Adrenal gland (tissue), 12 donors: ENCODE measurements around the gene DFFB. TPM values are rescaled to one million over a fixed set of nuclear protein-coding genes. Genes with fewer than 3 reads are reported as not detected.

Experiments
- DNase-seq, 7 donors: peaks; one replicate each; pipeline ENCODE4 v3.0.0-alpha.2; 2019 to 2020
- H3K27ac ChIP-seq, 5 donors: fragments of 200-600 bp; sonication (generic) in 4 of 5; 1 replicate in 3 of 5; 2 replicates in 2 of 5; pipeline versions ENCODE4 v1.5.1 to v1.8.0; 2016 to 2020; ENCODE audit warnings: mild to moderate bottlenecking in 1 of 5
- H3K27me3 ChIP-seq: fragments of 200-600 bp; 2 replicates; pipeline ENCODE4 v1.8.0; 2021
- H3K36me3 ChIP-seq, 2 donors: fragments of 200-600 bp; replicated peaks in 1 of 2; 1 replicate in 1 of 2; 2 replicates in 1 of 2; pipeline versions ENCODE4 v1.5.1 to v1.8.0; 2018 to 2022
- H3K4me1 ChIP-seq, 2 donors: fragments of 200-600 bp; replicated peaks in 1 of 2; 1 replicate in 1 of 2; 2 replicates in 1 of 2; pipeline versions ENCODE4 v1.5.1 to v1.8.0; 2018 to 2021
- H3K4me3 ChIP-seq, 4 donors: fragments of 200-600 bp; sonication (generic) in 3 of 4; one replicate each; pipeline ENCODE4 v1.5.1; 2016 to 2018
- H3K9me3 ChIP-seq, 3 donors: fragments of 200-600 bp; sonication (generic) in 1 of 3; replicated peaks in 1 of 3; 1 replicate in 2 of 3; 2 replicates in 1 of 3; pipeline versions ENCODE4 v1.5.1 to v1.8.0; 2016 to 2021
- POLR2A ChIP-seq, 2 donors: fragments of 450-650 bp; IDR thresholded peaks; one replicate each; pipeline ENCODE4 v1.6.1; 2017; ENCODE audit warnings: antibody characterized with exemption in 2 of 2, mild to moderate bottlenecking in 2 of 2, moderate library complexity in 1 of 2
- WGBS, 4 donors: extraction: QIAGEN DNeasy Blood & Tissue Kit in 2 of 4; methylation state at CpG; one replicate each; pipeline versions ENCODE4 v1.1.5 to v1.1.7; 2013 to 2017; 5-methylcytosine and 5-hydroxymethylcytosine counted together
- intact Hi-C, 2 donors: fragments of 100-400 bp; cut with DNase I; formaldehyde crosslinking; loops; one replicate each; pipeline versions ENCODE4 v1.14.1 to v1.15.0; 2022 to 2023
- polyA plus RNA-seq, 3 donors: library from polyadenylated mRNA; stranded (reverse); fragments of 200-250 nt in 2 of 3; fragments of 350-450 nt in 1 of 3; fragmentation: Illumina TruSeq in 1 of 3; extraction: RNeasy Lipid Tissue Mini Kit (QIAGEN cat#74804) in 1 of 3; gene quantifications; one replicate each; pipeline ENCODE4 v1.2.3, GENCODE V29; 2013 to 2014
- total RNA-seq, 9 donors: library from RNA; depleted of rRNA in 4 of 9; stranded (reverse); fragments of >200 nt in 4 of 9; fragments of 120-200 nt in 1 of 9; fragmentation: NEBNext Ultra II Directional in 1 of 9; extraction: Animal tissue kit (Norgen Biotek cat#: 25700) in 1 of 9; gene quantifications; one replicate each; pipeline versions ENCODE4 v1.1.0 to v1.2.4, GENCODE V29; 2013 to 2023
- TF ChIP-seq, protein P1 (sequence below), 6 experiments: fragments of 450-650 bp in 4 of 6; fragments of 200-600 bp in 2 of 6; sonication (generic) in 1 of 6; IDR thresholded peaks; 1 replicate in 5 of 6; 2 replicates in 1 of 6; pipeline versions ENCODE4 v1.5.1 to v1.8.0; 2016 to 2021; ENCODE audit warnings: antibody characterized with exemption in 6 of 6, mild to moderate bottlenecking in 2 of 6, moderate library complexity in 1 of 6
- donor health status: healthy with polysubstance abuse.
- donor health status: Bipolar disorder and iron deficiency.
- donor health status: DM: yes; HTN: yes; CAD: no.
- donor health status: DM: no; HTN: no; CAD: no.
- donor health status: DM: no; HTN: no; CAD: no.
- donor health status: DM: yes; HTN: yes; CAD: no.

DFFB gene
- total and polyA plus RNA-seq, 12 donors, result 1.8 to 13.4 (median 5.2) TPM

DNA sequence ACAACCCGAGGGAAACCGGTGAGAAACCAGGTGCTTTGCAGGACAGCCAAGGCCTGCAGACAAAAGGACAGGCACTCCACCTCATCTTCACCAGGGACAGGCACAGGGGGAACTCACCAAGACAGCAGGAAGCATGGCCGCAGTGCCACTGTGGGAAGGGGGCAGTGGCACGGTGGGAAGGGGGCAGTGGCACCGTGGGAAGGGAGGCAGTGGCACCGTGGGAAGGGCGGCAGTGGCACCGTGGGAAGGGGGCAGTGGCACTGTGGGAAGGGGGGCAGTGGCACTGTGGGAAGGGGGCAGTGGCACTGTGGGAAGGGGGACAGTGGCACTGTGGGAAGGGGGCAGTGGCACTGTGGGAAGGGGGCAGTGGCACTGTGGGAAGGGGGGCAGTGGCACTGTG lies 32.6 kb upstream of the DFFB start:
- intact Hi-C loops, result no loop called here
- no peak overlapping the region for H3K27ac ChIP-seq
- WGBS, 4 donors, result 71 to 96% (median 91%) methylated on average over 5 to 8 of the region's 8 CpGs
- no peak overlapping the region for H3K4me3 ChIP-seq
- DNase-seq, result peak in 1 of 7 donors; percentile 1
- TF ChIP-seq, protein P1, sequence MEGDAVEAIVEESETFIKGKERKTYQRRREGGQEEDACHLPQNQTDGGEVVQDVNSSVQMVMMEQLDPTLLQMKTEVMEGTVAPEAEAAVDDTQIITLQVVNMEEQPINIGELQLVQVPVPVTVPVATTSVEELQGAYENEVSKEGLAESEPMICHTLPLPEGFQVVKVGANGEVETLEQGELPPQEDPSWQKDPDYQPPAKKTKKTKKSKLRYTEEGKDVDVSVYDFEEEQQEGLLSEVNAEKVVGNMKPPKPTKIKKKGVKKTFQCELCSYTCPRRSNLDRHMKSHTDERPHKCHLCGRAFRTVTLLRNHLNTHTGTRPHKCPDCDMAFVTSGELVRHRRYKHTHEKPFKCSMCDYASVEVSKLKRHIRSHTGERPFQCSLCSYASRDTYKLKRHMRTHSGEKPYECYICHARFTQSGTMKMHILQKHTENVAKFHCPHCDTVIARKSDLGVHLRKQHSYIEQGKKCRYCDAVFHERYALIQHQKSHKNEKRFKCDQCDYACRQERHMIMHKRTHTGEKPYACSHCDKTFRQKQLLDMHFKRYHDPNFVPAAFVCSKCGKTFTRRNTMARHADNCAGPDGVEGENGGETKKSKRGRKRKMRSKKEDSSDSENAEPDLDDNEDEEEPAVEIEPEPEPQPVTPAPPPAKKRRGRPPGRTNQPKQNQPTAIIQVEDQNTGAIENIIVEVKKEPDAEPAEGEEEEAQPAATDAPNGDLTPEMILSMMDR (IDR thresholded peaks at IDR 0.05), result no peak
- TF ChIP-seq POLR2A (IDR thresholded peaks at IDR 0.05), result no peak
- no peaks in the 10 kb centered on the region for H3K27me3 ChIP-seq
- no peaks in the 10 kb centered on the region for H3K4me1 ChIP-seq
- H3K9me3 ChIP-seq, result no peaks in the 10 kb centered on the region
- peaks cover 0 to 87% of the 10 kb centered on the region in 2 donors for H3K36me3 ChIP-seq

DNA sequence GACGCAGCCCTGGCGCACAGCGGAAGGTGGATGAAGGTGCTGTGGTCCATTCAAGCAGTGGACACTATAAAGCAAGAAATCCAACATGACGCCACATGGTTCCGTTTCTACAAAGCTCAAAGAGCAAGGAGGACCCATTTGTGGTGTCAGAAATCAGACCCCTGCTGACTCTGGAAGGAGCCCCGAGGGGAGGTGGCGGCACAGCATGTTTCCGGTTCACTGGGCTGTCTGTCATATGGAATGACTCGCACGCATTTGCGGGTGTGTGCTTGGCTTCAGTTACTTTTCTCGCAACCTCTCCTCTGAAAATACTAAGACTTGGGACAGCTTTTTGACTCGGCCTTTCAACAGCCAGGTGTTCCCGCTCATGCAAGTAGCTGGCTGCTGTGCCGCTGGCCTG lies 31.9 kb upstream of the DFFB start:
- H3K36me3 ChIP-seq, result peaks cover 0 to 87% of the 10 kb centered on the region in 2 donors
- no peaks in the 10 kb centered on the region for H3K27me3 ChIP-seq
- H3K4me3 ChIP-seq, result no peak overlapping the region
- TF ChIP-seq, protein P1 (IDR thresholded peaks at IDR 0.05), result no peak
- no peak for TF ChIP-seq POLR2A (IDR thresholded peaks at IDR 0.05)
- no peaks in the 10 kb centered on the region for H3K9me3 ChIP-seq
- peak in 1 of 7 donors; percentile 5 for DNase-seq
- no peak overlapping the region for H3K27ac ChIP-seq
- WGBS, 4 donors, result 84 to 91% (median 87%) methylated on average over 13 to 15 of the region's 15 CpGs
- no peaks in the 10 kb centered on the region for H3K4me1 ChIP-seq
- intact Hi-C loops, result no loop called here

DNA sequence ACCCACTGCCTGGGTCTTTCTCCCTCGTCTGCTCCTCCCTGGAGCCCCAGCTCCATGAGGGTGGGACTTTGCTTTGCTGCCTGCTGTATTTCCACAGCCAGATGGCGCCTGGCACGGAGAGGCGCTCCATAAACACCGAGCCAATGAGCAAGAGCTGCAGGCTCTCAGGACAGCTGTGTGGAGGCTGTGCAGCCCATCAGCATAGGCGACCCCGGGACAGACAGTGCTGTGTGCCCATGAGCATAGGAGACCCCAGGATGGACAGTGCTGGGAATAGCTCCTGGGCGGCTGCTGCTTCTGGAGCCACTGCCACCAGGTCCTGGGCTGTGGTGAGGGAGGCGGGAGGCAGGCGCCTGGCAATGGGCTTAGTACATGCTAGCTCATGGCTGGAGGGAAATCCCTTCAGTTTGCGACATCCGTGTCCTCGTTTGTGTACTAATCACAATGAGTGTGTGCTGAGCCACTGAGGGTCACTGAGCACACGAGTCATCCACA lies 29.4 kb upstream of the DFFB start:
- Histone ChIP-seq H3K9me3 (no peaks in the 10 kb centered on the region), H3K27ac (no peak overlapping the region), H3K27me3 (no peaks in the 10 kb centered on the region), H3K4me1 (peaks cover 0 to 10% of the 10 kb centered on the region in 2 donors), H3K4me3 (no peak overlapping the region), H3K36me3 (peaks cover 0 to 79% of the 10 kb centered on the region in 2 donors)
- no peak for DNase-seq
- TF ChIP-seq, protein P1 (IDR thresholded peaks at IDR 0.05), result no peak
- TF ChIP-seq POLR2A (IDR thresholded peaks at IDR 0.05), result no peak
- intact Hi-C loops, result no loop called here
- WGBS, 4 donors, result 85 to 95% (median 89%) methylated on average over 4 to 14 of the region's 14 CpGs

DNA sequence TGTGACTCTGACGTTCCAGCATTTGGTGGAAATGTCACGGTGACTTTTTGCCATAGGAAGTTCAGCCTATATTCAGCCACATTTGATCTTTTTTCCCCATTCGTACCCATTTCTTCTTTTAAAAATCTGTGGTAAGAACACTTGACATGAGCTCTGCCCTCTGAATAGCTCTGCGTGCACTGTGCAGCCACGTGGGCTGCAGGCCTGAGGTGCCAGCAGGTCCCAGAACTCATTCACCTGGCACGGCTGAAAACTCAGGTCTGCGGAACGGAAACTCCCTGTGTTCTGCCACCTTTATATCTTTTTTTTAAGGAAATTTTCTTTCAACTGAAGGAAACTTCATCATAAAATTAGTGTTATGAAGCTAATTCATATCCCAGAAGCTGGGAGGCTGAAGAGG lies 28.9 kb upstream of the DFFB start:
- TF ChIP-seq, protein P1 (IDR thresholded peaks at IDR 0.05), result no peak
- TF ChIP-seq POLR2A (IDR thresholded peaks at IDR 0.05), result no peak
- 91 to 96% (median 94%) methylated on average over 8 of the region's 8 CpGs for WGBS, 4 donors
- no peak overlapping the region for H3K4me3 ChIP-seq
- DNase-seq, result no peak
- H3K27ac ChIP-seq, result no peak overlapping the region
- no peaks in the 10 kb centered on the region for H3K27me3 ChIP-seq
- peaks cover 0 to 74% of the 10 kb centered on the region in 2 donors for H3K36me3 ChIP-seq
- H3K9me3 ChIP-seq, result no peaks in the 10 kb centered on the region
- H3K4me1 ChIP-seq, result peaks cover 0 to 10% of the 10 kb centered on the region in 2 donors
- intact Hi-C loops, result no loop called here
